GM19025 (cell line): Measurements from ENCODE around the gene AQR.
"Not testable (repeated sequence)": the region's sequence is repeated elsewhere in the genome, so short reads cannot be mapped to it uniquely, and the experiment has no call there.

Source experiments
- ATAC-seq: cut with Tn5 transposase; IDR thresholded peaks from one replicate; pipeline ENCODE4 v1.9.1; 2021; ENCODE audit warnings: mild to moderate bottlenecking, low read depth, moderate library complexity; ENCODE audit not compliant: unreplicated experiment

Gene AQR

GRCh38 chr15:34969340-34970097 lies at the start of gene AQR:
AQR (minus strand) TSS chr15:34969742; CDS start chr15:34969613, 129 bp downstream.
- ATAC-seq: peak; percentile 100

DNA sequence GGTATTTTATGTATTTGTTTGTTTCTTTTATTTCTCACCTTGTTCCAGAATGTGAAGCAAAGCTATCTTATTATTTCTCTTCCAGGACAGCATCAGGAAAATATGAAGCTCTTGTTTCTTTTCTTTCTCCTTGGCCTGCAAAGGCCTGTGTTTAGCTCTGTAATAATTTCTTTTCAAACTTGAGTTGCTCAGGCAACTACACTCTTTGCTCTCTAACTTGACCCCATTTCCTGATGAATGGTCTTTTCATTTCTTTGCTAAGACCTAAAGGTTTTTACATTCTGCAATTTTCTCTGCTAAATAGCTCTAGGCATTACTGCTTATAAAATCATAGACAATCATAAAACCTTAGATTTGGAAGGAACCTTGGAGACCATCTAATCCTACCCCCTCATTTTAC lies 44.7 kb upstream of the AQR start:
- ATAC-seq: no peak

DNA sequence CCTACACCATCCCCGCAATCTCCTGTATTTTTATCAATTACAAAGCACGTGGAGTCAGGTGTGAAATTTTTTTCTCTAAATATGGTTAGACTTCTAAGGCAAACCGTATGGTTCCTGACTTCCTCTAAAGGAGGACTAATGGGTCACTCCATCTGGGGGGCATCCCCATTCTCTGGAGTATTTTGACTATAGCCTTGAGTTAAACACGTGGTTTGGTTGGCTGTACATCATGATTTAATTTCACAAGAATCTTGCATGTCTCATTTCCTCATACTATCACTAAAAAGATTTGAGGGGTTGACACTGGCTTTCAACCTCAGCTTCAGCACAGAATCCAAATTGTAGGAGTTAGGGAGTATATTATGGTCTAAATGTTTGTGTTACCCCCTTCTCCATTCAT lies 43.8 kb upstream of the AQR start:
- ATAC-seq: no peak

DNA sequence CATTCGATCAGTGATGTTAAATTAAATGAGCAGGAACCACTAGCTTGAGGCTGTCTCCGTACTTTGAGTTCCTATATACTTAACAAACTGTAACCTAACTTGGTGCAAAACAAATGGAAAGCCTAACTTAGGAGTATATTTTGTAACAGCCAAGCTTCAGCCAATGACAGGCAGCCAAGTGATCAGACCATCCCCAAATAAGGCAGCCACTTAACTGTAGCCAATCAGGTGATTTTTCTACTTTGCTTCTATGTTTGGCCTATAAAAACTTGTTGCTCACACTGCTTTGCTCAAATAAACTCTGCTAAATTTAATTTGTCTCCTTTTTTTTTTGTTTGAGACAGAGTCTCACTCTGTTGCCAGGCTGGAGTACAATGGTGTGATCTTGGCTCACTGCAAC lies 37.9 kb upstream of the AQR start:
- ATAC-seq: no peak

DNA sequence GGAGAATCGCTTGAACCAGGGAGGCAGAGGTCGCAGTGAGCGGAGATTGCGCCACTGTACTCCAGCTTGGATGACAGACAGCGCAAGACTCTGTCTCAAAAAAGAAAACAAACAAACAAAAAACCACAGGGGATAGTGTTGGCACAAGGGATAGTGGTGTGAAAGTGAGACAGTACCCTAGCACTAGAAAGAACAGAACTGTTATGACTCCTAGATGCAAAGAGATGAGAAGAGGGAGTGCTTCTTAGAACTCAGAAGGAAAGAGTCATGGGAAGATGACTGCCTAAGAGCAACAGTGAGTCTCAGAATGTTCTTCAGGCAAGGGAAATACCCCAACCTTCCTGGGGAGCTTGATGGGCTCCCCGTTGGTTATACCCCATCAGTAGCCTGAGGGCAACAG lies 36.4 kb upstream of the AQR start:
- ATAC-seq: no peak

DNA sequence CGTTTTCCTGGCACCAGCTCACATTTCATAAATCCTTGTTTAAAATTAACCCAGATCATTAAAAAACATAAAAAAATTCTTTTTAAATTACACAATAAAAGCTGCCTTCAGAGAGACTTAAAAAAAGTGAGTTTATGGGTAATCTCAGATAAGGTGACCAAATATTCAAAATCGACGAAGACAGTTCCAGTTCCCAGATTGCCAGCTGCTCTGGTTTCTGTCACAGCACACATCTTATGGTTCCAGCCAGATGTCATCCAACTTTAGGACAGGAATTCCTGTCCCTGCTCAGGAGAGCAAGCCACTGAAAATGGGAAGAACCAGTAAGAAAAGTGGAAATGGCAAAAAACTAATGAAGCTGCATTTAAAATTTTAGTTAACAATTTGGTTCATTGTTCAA lies 34.4 kb upstream of the AQR start:
- ATAC-seq: no peak

DNA sequence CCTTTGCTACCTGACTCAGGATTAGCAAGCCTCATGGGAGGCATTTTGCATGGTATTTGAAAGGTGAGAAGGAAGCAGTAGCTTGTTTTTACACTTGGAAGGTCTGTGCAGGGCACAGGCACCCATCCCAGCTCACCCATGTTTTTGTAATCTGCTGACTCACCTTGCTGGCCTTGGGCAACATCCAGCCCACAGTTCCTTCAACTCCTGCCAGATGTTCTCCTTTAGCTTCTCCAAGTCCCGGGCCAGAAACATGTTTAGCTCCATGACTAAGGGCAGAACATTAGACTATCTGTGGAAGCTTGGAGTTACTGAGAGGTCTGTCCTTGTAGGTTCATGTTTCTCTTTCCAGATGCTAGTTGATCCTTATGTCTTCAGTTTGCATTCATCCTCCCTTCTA lies 31.0 kb upstream of the AQR start:
- no peak for ATAC-seq

DNA sequence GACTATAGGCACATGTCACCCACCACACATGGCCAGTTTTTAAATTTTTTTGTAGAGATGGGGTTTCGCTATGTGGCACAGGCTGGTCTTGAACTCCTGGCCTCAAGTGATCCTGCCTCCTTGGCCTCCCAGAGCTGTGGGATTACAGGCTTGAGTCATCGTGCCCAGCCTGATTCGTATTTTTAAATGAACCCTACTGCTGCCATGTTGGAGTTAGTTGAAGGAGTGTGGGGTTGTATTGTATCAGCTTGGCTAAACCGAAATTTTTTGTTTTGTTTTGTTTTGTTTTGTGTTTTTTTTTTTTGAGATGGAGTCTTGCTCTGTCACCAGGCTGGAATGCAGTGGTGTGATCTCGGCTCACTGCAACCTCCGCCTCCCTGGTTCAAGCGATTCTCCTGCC lies 30.4 kb upstream of the AQR start:
- ATAC-seq: no peak

GRCh38 chr15:34994925-34995324 lies 25.4 kb upstream of the AQR start:
- ATAC-seq: no peak

DNA sequence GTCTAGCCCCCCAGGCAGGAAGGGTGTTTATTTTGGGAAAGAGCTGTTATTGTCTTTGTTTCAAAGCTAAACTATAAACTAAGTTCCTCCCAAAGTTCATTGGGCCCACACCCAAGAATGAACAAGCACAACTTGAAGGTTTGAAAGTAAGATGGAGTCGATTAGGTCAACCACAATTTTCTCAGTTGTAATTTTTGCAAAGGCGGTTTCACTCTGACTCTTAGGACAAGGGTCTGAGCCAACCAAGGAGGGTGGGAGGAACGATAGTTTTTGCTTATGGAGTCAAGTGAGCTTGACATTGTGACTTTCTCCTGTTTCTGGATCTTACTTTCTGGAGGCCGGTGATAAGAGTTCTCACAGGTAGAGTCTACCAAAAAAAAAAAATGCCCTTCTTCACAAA lies 24.3 kb upstream of the AQR start:
- peak; percentile 90 for ATAC-seq

DNA sequence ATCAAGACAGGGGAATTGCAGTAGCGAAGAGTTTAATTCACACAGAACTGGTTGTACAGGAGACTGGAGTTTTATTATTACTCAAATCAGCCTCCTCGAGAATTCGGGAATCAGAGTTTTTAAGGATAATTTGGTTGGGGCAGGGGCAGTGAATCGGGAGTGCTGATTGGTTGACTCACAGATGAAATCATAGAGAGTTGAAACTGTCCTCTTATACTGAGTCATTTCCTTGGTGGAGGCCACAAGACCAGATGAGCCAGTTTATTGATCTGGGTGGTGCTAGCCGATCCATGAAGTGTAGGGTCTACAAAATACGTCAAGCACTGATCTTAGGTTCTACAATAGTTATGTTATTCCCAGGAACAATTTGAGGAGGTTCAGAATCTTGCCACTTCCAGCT lies 23.9 kb upstream of the AQR start:
- ATAC-seq: no peak

GRCh38 chr15:34988027-34988902 lies 18.7 kb upstream of the AQR start, which contains the start of gene ZNF770:
ZNF770 (minus strand) TSS chr15:34988287; CDS start chr15:34983434, 4,853 bp downstream.
- ATAC-seq: peak; percentile 70

- ATAC-seq: no peak
Observed at GRCh38 chr15:34987609-34988026, 18.1 kb upstream of the AQR start.

DNA sequence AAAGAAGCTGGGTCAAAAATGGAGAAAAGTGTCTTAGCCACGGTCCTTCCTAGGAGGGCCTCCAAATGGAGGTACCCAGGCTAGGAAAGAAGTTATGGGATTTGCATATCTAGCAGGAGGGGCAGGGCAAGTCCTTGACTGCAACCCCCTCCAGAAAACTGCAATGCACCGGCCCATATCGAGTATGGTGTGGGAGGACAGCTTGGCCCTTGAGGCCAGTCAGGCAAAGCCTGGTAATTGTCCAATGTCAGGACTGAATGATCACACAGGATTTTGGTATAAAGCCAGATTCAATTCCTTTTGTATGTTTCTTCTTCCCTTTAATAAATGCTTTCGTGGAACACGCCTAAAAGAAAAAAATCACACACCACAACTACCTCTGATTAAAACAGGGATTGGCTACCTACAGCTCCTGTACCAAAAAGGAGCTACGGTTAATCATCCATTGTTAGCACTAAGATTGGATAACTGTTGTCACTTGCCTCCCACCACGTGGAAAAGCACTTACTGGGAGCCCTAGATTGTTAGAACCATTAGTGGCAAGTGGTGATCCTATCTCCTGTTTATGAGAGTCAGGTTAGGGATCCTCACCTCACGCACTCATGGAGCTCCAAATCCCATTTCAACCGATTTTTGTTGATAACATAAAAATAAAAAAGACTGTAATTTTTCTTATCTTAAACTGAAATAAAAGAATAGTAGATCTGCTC lies 17.4 kb upstream of the AQR start:
- no peak for ATAC-seq

DNA sequence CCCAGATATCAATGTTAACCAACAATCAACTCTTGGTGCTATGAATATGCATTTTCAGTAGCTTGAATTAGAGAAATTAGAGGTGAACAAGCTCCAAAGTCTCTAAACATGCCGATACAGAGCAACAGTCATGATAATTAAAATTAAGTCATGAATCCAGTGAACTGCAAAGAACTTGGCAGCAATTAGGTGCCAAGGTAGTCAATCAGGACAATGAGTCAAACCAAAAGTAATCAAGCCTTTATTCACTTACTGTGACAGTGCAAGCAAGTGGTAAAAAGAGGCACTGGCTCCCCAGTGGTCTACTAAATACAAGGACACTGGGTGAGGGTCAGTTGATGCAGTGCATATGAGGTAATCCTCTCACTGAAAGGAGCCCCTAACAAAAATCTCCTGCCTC lies 16.8 kb upstream of the AQR start:
- no peak for ATAC-seq

DNA sequence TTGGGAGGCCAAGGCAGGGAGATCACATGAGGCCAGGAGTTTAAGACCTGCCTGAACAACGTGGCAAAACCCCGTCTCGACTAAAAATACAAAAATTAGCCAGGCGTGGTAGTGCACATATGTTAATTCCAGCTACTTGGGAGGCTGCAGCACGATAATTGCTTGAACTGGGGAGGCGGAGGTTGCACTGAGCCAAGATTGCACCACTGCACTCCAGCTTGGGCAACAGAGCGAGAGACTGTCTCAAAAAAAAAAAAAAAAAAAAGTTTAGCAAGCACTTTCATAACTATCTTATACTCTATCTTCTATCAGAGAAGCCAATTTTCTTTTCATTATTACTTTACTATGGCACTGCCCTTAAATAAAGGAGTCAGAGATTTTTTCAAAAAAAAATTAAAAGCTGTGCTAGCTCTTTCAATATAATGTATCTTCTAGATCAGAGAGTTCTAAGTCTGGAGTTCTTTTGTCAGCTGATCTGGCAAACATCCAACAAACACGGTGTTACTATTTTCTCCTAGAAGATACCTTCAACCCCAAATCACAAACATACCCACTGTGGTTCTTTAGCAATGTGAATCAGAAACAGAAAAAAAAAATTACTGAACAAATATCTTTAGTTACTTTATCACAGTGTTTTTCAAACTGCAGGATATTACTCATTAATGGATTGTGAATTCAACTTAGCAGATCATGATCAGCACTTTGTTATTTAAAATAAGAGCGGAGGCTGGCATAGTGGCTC lies 15.5 kb upstream of the AQR start:
- ATAC-seq: no peak

- no peak for ATAC-seq
Observed at GRCh38 chr15:34976743-34977142, 7.2 kb upstream of the AQR start.

DNA sequence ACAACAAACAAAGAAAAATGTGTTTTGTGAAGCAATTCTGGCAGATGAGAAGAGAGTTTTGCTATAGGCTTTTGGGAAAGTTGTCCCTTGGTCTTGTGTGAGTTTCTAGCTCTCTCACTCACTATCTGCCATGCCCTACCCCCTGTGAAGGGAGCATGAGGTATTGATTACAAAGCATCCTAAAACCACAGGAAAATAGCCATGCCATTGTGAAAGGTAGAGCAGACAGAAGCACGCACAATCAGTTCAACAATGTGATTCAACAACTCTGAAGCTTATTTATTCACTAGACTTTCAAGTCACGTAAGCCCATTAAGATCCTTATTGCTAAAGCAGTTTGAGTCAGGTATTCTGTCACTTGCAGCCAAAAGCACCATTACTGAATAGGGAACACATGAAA lies 6.5 kb upstream of the AQR start:
- no peak for ATAC-seq

- ATAC-seq: no peak
Observed at GRCh38 chr15:34973512-34973911, 4.0 kb upstream of the AQR start.

- not testable (repeated sequence) for ATAC-seq
Observed at GRCh38 chr15:34970098-34970643, 629 bp upstream of the AQR start.
